Measurements from ENCODE around the gene HLA-DRA. TPM values are rescaled to one million over a fixed set of nuclear protein-coding genes. Genes with fewer than 3 reads are reported as not detected.

HLA-DRA gene
- total and polyA plus RNA-seq, 2 experiments from 2014 or later = 0.64 to 1.3 TPM

- no peaks in the 10 kb centered on the region for H3K79me2 ChIP-seq
- TF ChIP-seq EZH2phosphoT487 (IDR thresholded peaks at IDR 0.05; ENCODE audit: low read depth, severe bottlenecking, unreplicated experiment) (no peak), EZH2 (IDR thresholded peaks at IDR 0.05; ENCODE audit: borderline replicate concordance) (no peak)
- TF ChIP-seq, protein P1, sequence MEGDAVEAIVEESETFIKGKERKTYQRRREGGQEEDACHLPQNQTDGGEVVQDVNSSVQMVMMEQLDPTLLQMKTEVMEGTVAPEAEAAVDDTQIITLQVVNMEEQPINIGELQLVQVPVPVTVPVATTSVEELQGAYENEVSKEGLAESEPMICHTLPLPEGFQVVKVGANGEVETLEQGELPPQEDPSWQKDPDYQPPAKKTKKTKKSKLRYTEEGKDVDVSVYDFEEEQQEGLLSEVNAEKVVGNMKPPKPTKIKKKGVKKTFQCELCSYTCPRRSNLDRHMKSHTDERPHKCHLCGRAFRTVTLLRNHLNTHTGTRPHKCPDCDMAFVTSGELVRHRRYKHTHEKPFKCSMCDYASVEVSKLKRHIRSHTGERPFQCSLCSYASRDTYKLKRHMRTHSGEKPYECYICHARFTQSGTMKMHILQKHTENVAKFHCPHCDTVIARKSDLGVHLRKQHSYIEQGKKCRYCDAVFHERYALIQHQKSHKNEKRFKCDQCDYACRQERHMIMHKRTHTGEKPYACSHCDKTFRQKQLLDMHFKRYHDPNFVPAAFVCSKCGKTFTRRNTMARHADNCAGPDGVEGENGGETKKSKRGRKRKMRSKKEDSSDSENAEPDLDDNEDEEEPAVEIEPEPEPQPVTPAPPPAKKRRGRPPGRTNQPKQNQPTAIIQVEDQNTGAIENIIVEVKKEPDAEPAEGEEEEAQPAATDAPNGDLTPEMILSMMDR (IDR thresholded peaks at IDR 0.05; ENCODE audit: poor library complexity) = peak; percentile 88
- no peaks in the 10 kb centered on the region for H3K9me2 ChIP-seq (replicated peaks; ENCODE audit: insufficient read depth)
- no peaks in the 10 kb centered on the region for H3K36me3 ChIP-seq (replicated peaks; ENCODE audit: insufficient read depth, low read depth)
- peaks cover 8% of the 10 kb centered on the region for H3K4me1 ChIP-seq (ENCODE audit: insufficient read depth)
- H4K20me1 ChIP-seq (ENCODE audit: insufficient read depth, poor library complexity, severe bottlenecking) = no peaks in the 10 kb centered on the region
- 10% methylated on average over 13 of the region's 13 CpGs for WGBS (ENCODE audit: low lambda C conversion rate, missing lambda C conversion rate)
- no peak overlapping the region for H3K4me3 ChIP-seq
- peak overlapping the region; percentile 45 for H2AFZ ChIP-seq
- no peak overlapping the region for H3K27ac ChIP-seq
- peaks cover 11% of the 10 kb centered on the region for H3K27me3 ChIP-seq
- H3K9me3 ChIP-seq (ENCODE audit: low read depth) = no peaks in the 10 kb centered on the region
- peak overlapping the region; percentile 65 for H3K4me2 ChIP-seq
- peak; percentile 84 for DNase-seq (ENCODE audit: low spot score)
Measured at GRCh38 chr6:32415521-32416019, 24.1 kb upstream of the HLA-DRA start.

- DNase-seq (ENCODE audit: low spot score) = no peak
- TF ChIP-seq, protein P1 (IDR thresholded peaks at IDR 0.05; ENCODE audit: poor library complexity) = no peak
- TF ChIP-seq EZH2 (IDR thresholded peaks at IDR 0.05; ENCODE audit: borderline replicate concordance) (no peak), EZH2phosphoT487 (IDR thresholded peaks at IDR 0.05; ENCODE audit: low read depth, severe bottlenecking, unreplicated experiment) (no peak)
- 74% methylated on average over 3 of the region's 3 CpGs for WGBS (ENCODE audit: low lambda C conversion rate, missing lambda C conversion rate)
- Histone ChIP-seq H3K27ac (no peak overlapping the region), H3K9me2 (replicated peaks; ENCODE audit: insufficient read depth) (no peaks in the 10 kb centered on the region), H3K27me3 (peaks cover 14% of the 10 kb centered on the region), H3K4me2 (peak overlapping the region; percentile 65), H4K20me1 (ENCODE audit: insufficient read depth, poor library complexity, severe bottlenecking) (no peaks in the 10 kb centered on the region), H3K4me1 (ENCODE audit: insufficient read depth) (peaks cover 8% of the 10 kb centered on the region), H3K9me3 (ENCODE audit: low read depth) (no peaks in the 10 kb centered on the region), H3K4me3 (no peak overlapping the region), H3K36me3 (replicated peaks; ENCODE audit: insufficient read depth, low read depth) (no peaks in the 10 kb centered on the region), H3K79me2 (no peaks in the 10 kb centered on the region), H2AFZ (peak overlapping the region; percentile 45)
Measured at GRCh38 chr6:32416036-32416435, 23.7 kb upstream of the HLA-DRA start.

DNA sequence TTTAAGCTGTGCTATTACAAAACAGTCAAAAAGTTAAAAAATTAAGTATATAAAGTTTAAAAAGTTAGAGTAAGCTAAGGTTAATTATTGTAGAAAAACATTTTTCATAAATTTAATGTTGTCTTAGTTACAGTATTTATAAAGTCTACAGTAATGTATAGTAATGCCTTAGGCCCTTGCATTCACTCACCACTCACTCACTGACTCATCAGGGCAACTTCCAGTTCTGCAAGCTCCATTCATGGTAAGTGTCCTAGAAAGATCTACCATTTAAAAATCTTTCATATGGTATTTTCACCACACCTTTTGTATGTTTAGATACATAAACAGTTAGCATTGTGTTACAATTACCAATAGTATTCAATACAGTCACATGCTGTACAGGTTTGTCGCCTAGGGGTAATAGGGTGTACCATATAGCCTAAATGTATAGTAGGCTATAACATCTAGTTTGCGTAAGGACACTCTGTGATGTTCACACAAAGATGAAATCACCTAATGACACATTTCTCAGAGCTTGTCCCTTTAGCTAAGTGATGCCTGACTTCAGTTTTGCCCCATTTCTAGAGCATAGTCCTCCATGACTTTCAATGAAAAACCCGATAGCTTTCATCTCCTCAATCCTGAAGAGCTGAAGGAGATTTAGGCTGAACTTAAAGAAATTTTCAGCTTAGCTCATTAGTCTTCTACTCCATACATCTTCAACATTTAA is 14.9 kb upstream of the HLA-DRA start:
- no peaks in the 10 kb centered on the region for H3K79me2 ChIP-seq
- H3K9me2 ChIP-seq (replicated peaks; ENCODE audit: insufficient read depth) = no peaks in the 10 kb centered on the region
- H3K27ac ChIP-seq = no peak overlapping the region
- H3K9me3 ChIP-seq (ENCODE audit: low read depth) = no peaks in the 10 kb centered on the region
- no peak for TF ChIP-seq EZH2phosphoT487 (IDR thresholded peaks at IDR 0.05; ENCODE audit: low read depth, severe bottlenecking, unreplicated experiment)
- TF ChIP-seq EZH2 (IDR thresholded peaks at IDR 0.05; ENCODE audit: borderline replicate concordance) = no peak
- TF ChIP-seq, protein P1 (IDR thresholded peaks at IDR 0.05; ENCODE audit: poor library complexity) = no peak
- H3K36me3 ChIP-seq (replicated peaks; ENCODE audit: insufficient read depth, low read depth) = no peaks in the 10 kb centered on the region
- no peaks in the 10 kb centered on the region for H3K4me1 ChIP-seq (ENCODE audit: insufficient read depth)
- no peak overlapping the region for H2AFZ ChIP-seq
- H4K20me1 ChIP-seq (ENCODE audit: insufficient read depth, poor library complexity, severe bottlenecking) = no peaks in the 10 kb centered on the region
- 99% methylated on average over 3 of the region's 3 CpGs for WGBS (ENCODE audit: low lambda C conversion rate, missing lambda C conversion rate)
- DNase-seq (ENCODE audit: low spot score) = no peak
- H3K4me3 ChIP-seq = no peak overlapping the region
- no peak overlapping the region for H3K4me2 ChIP-seq
- peaks cover 3% of the 10 kb centered on the region for H3K27me3 ChIP-seq

All from hepatocyte (in vitro differentiated cells).